ENCODE data around the gene TMEFF2.

Gene TMEFF2

GRCh38 chr2:192194866-192195547 is at the start of gene TMEFF2:
Gene TMEFF2 (minus strand): TSS chr2:192194933. CDS start chr2:192194524, 409 bp downstream.
- peak; percentile 77 for DNase-seq

DNA sequence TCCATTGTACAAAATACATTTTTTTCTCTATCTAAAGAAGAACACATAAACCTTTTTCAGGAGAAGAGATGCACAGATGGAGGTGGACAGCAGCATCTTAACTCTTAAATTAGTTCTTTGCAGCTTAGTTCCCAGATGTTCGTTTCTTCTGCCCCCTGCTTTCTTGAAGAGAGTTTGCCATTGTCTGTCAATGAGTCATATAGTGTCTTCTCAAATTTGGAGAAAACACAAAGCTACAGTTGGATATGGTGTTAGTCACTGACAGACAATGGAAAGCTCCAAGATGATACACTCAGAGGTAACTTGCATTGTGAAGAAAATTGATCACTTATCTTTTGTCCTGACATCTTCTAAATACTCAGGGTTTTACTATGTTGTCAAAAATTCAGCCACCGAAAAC is 48.8 kb upstream of the TMEFF2 start:
- no peak for DNase-seq

DNA sequence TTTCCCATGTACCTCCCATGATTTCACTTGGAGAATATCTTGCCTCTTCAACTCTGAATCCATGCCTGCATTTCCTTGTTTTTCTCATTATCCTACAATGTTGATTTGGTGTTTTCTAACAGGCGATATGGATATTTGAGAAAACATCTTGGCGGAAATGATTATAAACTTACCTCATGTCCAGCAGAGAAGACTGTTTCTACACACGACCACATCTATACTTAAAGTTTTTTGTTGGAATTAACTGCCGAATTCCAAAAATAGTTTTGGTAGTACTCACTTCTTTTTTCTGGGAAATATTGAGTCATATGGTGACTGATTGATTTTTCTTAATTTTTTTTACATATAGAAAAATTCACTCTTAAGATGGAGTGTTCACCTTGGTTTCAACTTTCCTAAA is 41.4 kb upstream of the TMEFF2 start:
- DNase-seq, result no peak

GRCh38 chr2:192230889-192231453 is 36.2 kb upstream of the TMEFF2 start:
- no peak for DNase-seq

DNA sequence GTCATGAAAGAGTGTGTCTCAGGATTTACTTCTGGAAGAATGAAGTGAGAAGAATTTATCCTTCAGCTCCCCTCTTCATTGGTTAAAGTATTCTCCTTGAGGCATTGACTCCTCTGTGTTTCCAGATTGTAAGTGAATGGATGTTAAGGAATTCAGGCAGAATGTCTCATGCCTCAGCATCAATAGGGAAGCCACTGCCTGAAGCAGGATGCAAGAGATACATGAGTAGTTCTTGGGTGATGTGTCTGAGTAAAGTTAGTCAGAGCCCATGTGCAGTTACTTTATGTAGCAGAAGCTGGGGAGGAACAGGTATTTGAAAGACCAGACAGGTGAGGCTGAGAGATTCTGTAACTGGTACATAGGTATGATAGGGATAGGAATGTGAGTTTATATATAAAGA is 34.0 kb upstream of the TMEFF2 start:
- no peak for DNase-seq

DNA sequence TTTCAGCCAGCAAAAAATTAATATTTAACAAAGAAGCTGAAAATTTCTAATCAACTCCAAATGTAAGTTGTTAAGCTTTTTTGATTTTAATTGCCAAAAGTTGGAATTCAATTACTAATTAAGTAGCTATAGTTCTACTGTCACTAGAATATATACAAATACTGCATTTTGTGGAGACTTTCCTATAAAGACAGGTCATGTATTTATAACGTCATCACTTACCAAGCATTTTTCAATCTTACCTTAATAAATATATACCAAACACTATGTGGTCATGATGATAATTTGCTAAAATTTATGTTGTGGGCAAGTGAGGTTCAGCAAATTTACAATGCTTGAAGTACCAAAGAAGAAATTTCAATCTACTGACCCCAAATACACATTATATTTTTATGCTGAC is 24.2 kb upstream of the TMEFF2 start:
- no peak for DNase-seq

- DNase-seq, result no peak
Measured at GRCh38 chr2:192218377-192218776, 23.6 kb upstream of the TMEFF2 start.

DNA sequence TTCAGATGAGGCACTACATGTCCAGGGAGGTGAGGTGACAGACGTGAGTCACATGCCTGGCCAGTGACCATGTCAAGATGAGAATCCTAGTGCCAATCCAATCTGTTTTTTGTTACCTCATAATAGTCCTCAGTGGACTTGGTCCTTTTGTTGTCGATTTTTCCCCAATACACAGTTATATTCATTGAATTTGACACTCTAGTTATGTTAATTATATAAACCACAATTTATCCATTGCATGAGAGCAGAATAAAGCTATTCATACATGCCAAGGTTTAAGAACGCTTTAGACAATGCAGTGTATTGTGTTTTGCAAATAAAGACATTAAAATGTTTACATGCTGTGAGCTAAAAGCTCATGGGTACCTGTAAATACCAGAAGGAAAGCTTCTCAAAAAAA is 21.6 kb upstream of the TMEFF2 start:
- DNase-seq, result no peak

- no peak for DNase-seq
Measured at GRCh38 chr2:192215096-192215877, 20.6 kb upstream of the TMEFF2 start.

DNA sequence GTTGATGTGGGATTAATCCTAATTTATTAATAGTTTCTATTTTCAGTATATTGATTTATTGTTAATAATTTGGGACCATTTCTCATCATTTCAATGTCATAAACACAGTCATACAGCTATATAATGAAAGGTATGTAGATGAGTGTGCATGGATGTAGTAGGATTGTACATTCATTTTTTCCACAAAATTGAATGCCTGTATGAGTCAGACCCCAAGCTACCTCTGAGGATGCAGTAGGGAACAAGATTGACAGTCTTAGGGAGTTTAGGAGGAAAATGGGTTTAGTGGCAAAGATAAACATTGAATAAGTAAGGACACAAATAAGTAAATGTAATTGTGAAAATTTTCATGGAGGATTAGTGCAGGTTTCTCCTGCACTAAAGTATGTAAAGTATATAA is 14.1 kb upstream of the TMEFF2 start:
- no peak for DNase-seq

- DNase-seq, result no peak
Measured at GRCh38 chr2:192206399-192206798, 11.7 kb upstream of the TMEFF2 start.

- DNase-seq, result no peak
Measured at GRCh38 chr2:192203876-192204275, 9.1 kb upstream of the TMEFF2 start.

GRCh38 chr2:192202373-192202772 is 7.6 kb upstream of the TMEFF2 start:
- no peak for DNase-seq

GRCh38 chr2:192201116-192201515 is 6.4 kb upstream of the TMEFF2 start:
- no peak for DNase-seq

DNA sequence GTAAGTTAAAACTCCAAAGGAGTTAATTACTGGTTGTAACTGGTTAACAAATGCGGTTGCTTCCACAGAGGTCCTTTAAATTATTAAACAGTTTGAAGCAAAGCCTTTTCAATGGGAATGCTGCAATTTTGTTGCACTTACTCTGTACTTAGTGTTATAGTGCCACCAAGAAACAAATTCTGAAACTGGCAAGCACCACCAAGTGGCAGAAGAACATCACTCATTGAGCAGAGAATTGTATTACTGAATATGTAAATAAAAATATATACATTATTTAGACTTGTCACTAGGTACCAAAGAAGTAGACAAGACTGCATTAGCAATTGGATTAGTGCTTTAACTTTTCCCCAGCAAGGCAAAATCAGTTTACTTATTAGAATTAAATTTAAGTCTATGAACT is 2.6 kb upstream of the TMEFF2 start:
- no peak for DNase-seq

DNA sequence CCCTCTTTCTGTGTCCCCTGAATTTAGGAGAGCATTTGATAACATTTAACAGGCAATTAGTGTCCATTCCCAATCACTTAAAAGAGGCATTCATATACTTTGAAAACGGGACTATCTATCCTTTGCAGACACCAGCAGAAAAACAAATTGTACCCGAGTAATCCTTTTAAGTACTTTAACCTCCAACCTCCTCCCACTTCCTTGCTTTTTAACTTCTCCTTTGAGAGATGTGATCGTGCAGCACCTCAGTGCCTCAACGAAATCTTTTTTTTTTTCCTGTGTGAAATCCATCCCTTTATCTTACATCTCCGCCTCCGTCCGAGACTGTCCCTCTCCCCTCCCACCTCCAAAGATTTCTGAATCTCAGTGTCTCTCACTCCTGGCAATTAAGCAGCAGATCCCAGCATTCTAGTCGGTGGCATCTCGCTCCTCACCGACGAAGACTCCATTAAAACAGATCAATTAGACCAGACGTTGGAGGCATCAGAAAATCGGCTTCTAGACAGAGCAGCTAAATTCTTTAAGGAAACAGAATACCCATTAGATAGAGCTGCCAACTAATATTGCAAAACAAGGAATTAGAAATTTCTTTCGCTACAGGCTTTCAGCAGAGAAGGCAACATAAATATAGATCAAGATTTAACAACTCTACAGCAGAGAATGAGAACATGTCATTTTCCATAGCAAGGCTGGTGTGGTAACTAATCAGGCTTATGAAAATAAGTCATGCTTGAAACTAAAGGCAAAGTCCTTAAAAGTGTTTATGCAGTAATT is 1.9 kb upstream of the TMEFF2 start:
- no peak for DNase-seq

DNA sequence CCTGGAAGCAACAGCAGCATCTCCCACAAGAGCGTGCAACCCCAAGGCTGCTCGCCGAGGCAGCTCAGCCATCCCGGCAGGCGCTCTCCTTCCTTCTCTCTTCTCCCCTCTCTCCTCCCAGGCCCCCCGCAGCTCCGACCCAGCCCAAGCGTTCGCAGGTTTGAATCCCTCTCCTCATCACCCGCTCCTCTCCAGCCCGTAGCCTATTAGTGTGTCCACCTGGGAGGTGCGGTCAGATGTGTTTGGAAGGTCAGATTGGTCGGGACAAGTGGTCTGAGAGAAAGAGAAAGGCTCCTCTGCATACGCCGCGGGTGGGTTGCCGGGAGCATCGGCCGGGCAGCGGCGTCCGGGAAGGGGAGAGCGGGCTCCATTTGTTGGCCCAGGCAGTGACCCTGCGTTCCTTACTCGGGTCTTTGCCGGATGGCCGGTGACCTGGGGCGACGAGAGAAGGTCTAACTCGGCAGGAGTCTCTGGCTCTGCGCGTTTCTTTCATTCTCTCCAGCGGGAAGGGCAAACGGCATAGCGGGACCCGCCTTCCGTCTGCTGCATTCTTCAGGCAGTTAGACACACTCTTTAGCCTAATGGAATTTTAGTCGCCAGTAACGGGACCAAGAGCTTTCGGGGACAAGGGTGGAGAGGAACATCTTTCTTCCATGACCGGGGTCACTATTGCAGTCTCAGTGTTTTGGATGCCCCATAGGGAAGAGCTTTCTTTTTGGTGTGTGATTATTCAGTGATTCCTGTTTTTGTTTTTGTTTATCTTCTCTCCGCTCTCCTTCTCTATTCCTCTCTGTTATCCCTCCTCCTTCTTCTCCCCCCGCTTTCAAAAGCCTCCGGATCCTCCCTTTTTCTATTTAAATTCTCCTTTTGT is 1.1 kb upstream of the TMEFF2 start:
- DNase-seq, result no peak

GRCh38 chr2:192194265-192194865 is 368 bp downstream of the TMEFF2 start:
- no peak for DNase-seq

- no peak for DNase-seq
Measured at GRCh38 chr2:192190474-192190873, 4.3 kb downstream of the TMEFF2 start.

DNA sequence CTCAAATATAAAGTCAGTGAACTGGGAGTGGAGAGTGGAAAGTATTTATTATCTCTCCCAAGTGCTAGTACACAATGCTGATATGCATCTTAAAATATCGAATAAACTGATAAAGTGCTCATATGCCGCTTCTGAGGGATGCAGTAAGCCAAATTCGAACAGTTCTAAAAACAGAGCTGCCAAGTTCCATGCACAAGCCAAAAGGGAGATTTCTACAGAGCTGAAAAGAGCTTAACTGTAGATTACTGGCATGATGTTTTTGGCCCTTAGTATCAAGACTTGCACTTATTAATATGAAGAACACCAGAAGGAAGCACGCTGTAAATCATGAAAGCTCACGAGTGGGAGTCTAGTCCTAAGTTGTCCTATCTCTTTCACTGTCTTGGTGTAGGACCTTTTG is 7.9 kb downstream of the TMEFF2 start:
- DNase-seq, result no peak

- DNase-seq, result no peak
Measured at GRCh38 chr2:192184349-192184748, 10.4 kb downstream of the TMEFF2 start.

- no peak for DNase-seq
Measured at GRCh38 chr2:192183296-192183695, 11.4 kb downstream of the TMEFF2 start.

Measured in amniotic stem cell (primary cell).